ENCODE data around the gene FAM89B. TPM values are rescaled to one million over a fixed set of nuclear protein-coding genes. Genes with fewer than 3 reads are reported as not detected.

The FAM89B gene
- total RNA-seq, 1 donor from 2014 or later = 184 TPM

- TF ChIP-seq, protein P1, sequence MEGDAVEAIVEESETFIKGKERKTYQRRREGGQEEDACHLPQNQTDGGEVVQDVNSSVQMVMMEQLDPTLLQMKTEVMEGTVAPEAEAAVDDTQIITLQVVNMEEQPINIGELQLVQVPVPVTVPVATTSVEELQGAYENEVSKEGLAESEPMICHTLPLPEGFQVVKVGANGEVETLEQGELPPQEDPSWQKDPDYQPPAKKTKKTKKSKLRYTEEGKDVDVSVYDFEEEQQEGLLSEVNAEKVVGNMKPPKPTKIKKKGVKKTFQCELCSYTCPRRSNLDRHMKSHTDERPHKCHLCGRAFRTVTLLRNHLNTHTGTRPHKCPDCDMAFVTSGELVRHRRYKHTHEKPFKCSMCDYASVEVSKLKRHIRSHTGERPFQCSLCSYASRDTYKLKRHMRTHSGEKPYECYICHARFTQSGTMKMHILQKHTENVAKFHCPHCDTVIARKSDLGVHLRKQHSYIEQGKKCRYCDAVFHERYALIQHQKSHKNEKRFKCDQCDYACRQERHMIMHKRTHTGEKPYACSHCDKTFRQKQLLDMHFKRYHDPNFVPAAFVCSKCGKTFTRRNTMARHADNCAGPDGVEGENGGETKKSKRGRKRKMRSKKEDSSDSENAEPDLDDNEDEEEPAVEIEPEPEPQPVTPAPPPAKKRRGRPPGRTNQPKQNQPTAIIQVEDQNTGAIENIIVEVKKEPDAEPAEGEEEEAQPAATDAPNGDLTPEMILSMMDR (IDR thresholded peaks at IDR 0.05; ENCODE audit: partially characterized antibody, unreplicated experiment) = no peak
- no peaks in the 10 kb centered on the region for H3K36me3 Mint-ChIP-seq (ENCODE audit: unreplicated experiment)
- H3K9me3 Mint-ChIP-seq (ENCODE audit: unreplicated experiment) = peaks cover 17% of the 10 kb centered on the region
- DNase-seq = peak; percentile 58
- peaks cover 30% of the 10 kb centered on the region for H3K27me3 Mint-ChIP-seq (ENCODE audit: unreplicated experiment)
- H3K4me3 Mint-ChIP-seq (ENCODE audit: unreplicated experiment) = no peak overlapping the region
- H3K27ac Mint-ChIP-seq (ENCODE audit: unreplicated experiment) = no peak overlapping the region
- peaks cover 14% of the 10 kb centered on the region for H3K4me1 Mint-ChIP-seq (ENCODE audit: low read depth, unreplicated experiment)
These were observed 20.6 kb upstream of the FAM89B start for GRCh38 chr11:65551572-65552387.

DNA sequence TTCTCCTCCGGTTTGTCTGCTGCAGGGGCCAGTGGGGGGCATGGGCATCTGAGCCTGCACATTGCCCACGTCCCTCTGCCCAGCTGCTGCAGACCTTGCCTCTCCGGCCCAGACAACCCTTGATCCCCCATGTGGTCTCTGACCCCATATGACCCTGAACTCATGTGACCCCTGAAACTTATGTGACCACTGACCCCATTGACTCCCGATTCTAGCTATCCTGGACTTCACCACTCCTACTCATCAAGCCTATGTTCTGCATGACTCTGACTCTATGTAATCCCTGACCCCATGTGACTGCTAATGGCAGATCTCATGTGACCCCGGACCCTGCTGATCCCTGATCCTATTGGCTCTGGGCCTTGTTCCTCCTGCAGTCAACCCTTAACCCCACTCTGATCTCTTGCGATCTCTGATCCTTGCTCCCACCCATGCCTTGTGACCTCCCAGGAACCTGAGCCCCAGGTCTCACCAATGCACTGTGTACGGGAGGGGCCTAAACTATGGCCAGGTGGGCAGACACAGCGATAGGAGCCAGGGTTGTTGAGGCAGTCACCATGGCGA, 19.9 kb upstream of the FAM89B start:
- peaks cover 14% of the 10 kb centered on the region for H3K4me1 Mint-ChIP-seq (ENCODE audit: low read depth, unreplicated experiment)
- peak overlapping the region; percentile 13 for H3K4me3 Mint-ChIP-seq (ENCODE audit: unreplicated experiment)
- no peak for DNase-seq
- no peak overlapping the region for H3K27ac Mint-ChIP-seq (ENCODE audit: unreplicated experiment)
- no peaks in the 10 kb centered on the region for H3K36me3 Mint-ChIP-seq (ENCODE audit: unreplicated experiment)
- H3K27me3 Mint-ChIP-seq (ENCODE audit: unreplicated experiment) = peaks cover 34% of the 10 kb centered on the region
- TF ChIP-seq, protein P1 (IDR thresholded peaks at IDR 0.05; ENCODE audit: partially characterized antibody, unreplicated experiment) = no peak
- H3K9me3 Mint-ChIP-seq (ENCODE audit: unreplicated experiment) = peaks cover 17% of the 10 kb centered on the region

DNA sequence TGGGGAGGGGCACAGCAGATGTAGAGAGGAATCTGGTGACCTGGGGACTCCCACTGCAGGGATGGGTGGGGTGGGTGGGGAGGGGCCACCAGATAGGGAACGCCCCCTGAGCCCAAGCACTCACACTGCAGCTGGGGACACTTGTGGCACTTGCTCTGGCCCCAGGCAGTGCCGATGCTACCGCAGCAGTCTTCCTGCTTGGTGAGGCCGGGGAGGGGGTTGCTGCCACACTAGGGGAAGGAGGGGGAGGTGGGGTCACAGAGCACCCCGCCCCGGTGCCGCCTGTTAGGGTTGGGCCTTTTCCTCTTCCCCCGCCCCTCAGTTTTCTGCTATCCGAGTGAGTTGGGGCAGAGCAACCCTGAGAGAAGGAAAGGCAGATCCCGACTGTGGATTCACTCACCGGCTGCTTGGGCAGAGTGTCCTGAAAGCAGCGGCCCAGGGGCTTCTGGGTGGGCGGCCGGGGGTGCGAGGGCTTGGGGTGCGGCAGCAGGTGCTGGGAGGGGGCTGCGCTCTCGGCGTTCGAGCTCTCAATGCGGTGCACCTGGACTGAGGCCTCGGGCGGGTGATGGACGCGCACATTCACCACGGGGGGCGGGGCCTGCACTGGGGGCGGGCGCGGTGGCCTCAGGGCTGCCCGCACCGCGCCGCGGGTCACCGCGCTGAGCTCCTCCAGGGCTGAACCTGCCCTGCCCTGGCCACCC, 18.9 kb upstream of the FAM89B start:
- Mint-ChIP-seq H3K9me3 (ENCODE audit: unreplicated experiment) (peaks cover 15% of the 10 kb centered on the region), H3K27ac (ENCODE audit: unreplicated experiment) (no peak overlapping the region), H3K36me3 (ENCODE audit: unreplicated experiment) (no peaks in the 10 kb centered on the region), H3K27me3 (ENCODE audit: unreplicated experiment) (peaks cover 29% of the 10 kb centered on the region), H3K4me3 (ENCODE audit: unreplicated experiment) (no peak overlapping the region), H3K4me1 (ENCODE audit: low read depth, unreplicated experiment) (peaks cover 14% of the 10 kb centered on the region)
- DNase-seq = peak; percentile 45
- TF ChIP-seq, protein P1 (IDR thresholded peaks at IDR 0.05; ENCODE audit: partially characterized antibody, unreplicated experiment) = no peak

GRCh38 chr11:65554057-65554818, 18.1 kb upstream of the FAM89B start:
- Mint-ChIP-seq H3K4me1 (ENCODE audit: low read depth, unreplicated experiment) (peaks cover 14% of the 10 kb centered on the region), H3K36me3 (ENCODE audit: unreplicated experiment) (no peaks in the 10 kb centered on the region), H3K27me3 (ENCODE audit: unreplicated experiment) (peaks cover 21% of the 10 kb centered on the region), H3K27ac (ENCODE audit: unreplicated experiment) (no peak overlapping the region), H3K4me3 (ENCODE audit: unreplicated experiment) (peak overlapping the region; percentile 36), H3K9me3 (ENCODE audit: unreplicated experiment) (peaks cover 15% of the 10 kb centered on the region)
- TF ChIP-seq, protein P1 (IDR thresholded peaks at IDR 0.05; ENCODE audit: partially characterized antibody, unreplicated experiment) = no peak
- DNase-seq = no peak

All from glutamatergic neuron (in vitro differentiated cells).